GM12864 (cell line): Measurements from ENCODE around the gene CAMSAP1.

Experiments used
- DNase-seq: peaks from one replicate; pipeline ENCODE4 v3.0.0-alpha.2; 2011; ENCODE audit warnings: low read depth
- H3K4me3 ChIP-seq: 2 replicates; pipeline ENCODE4 v1.5.1; 2011; ENCODE audit warnings: mild to moderate bottlenecking, low read depth, low read length, control low read depth
- CTCF ChIP-seq: IDR thresholded peaks from 2 replicates; pipeline ENCODE4 v1.5.1; 2011; ENCODE audit warnings: low read depth, mild to moderate bottlenecking, moderate library complexity, low read length, control low read depth, inconsistent platforms; ENCODE audit errors: missing control alignments

CAMSAP1 gene

GRCh38 chr9:135805422-135806022 is 101.8 kb downstream of the CAMSAP1 start:
- TF ChIP-seq CTCF: no peak
- no peak for DNase-seq
- H3K4me3 ChIP-seq: no peak overlapping the region

- no peak for TF ChIP-seq CTCF
- DNase-seq: no peak
- no peak overlapping the region for H3K4me3 ChIP-seq
Measured at GRCh38 chr9:135804581-135805421, 102.5 kb downstream of the CAMSAP1 start.

- TF ChIP-seq CTCF: no peak
- no peak overlapping the region for H3K4me3 ChIP-seq
- DNase-seq: no peak
Measured at GRCh38 chr9:135803441-135803840, 103.9 kb downstream of the CAMSAP1 start.

GRCh38 chr9:135802876-135803419 is 104.4 kb downstream of the CAMSAP1 start:
- no peak for TF ChIP-seq CTCF
- no peak for DNase-seq
- no peak overlapping the region for H3K4me3 ChIP-seq

- no peak for DNase-seq
- no peak for TF ChIP-seq CTCF
- no peak overlapping the region for H3K4me3 ChIP-seq
Measured at GRCh38 chr9:135801070-135801469, 106.3 kb downstream of the CAMSAP1 start.

- DNase-seq: no peak
- no peak for TF ChIP-seq CTCF
- no peak overlapping the region for H3K4me3 ChIP-seq
Measured at GRCh38 chr9:135799261-135799660, 108.1 kb downstream of the CAMSAP1 start.

GRCh38 chr9:135798263-135798585 is 109.1 kb downstream of the CAMSAP1 start:
- no peak overlapping the region for H3K4me3 ChIP-seq
- no peak for TF ChIP-seq CTCF
- DNase-seq: no peak
